ENCODE measurements around the gene HSPG2. TPM values are rescaled to one million over a fixed set of nuclear protein-coding genes. Genes with fewer than 3 reads are reported as not detected.
"Not testable (repeated sequence)": the region's sequence is repeated elsewhere in the genome, so short reads cannot be mapped to it uniquely, and the experiment has no call there.

HSPG2 gene
- total and polyA plus RNA-seq, 9 of the 15 experiments (the other 6 are each of a cell fraction or from before 2014, with no cell fraction given) = 0.14 to 160 (median 15.7) TPM

- H3K9me1 ChIP-seq (ENCODE audit: control insufficient read depth, insufficient read depth, low read length); H4K20me1 ChIP-seq (replicated peaks; ENCODE audit: control insufficient read depth, insufficient read depth, low read length); DNase-seq (ENCODE audit: extremely low read depth in 1 of 4, low spot score in 3 of 4); CTCF ChIA-PET (ENCODE audit: low intra/inter-chr PET ratio); in situ Hi-C loops (cut with MboI); H2AFZ ChIP-seq (ENCODE audit: low read depth, low read length); H3K27me3 ChIP-seq (ENCODE audit: control insufficient read depth in 2 of 2, insufficient read depth in 2 of 2, low read length in 2 of 2); FAIRE-seq; H3K9me3 ChIP-seq (replicated peaks; ENCODE audit: control insufficient read depth, insufficient read depth, low read depth, low read length); ATAC-seq; TF ChIP-seq NR4A1 (CRISPR knock-in tag; IDR thresholded peaks at IDR 0.05): not testable (repeated sequence)
- peak overlapping the region; percentile 64 to 79; a peak in 3 of 4 replicates for H3K9ac ChIP-seq (ENCODE audit: insufficient read depth in 1 of 2, low read depth in 2 of 2, low read length in 2 of 2)
- peak overlapping the region; percentile 41 for H3K4me3 ChIP-seq
- 51% methylated on average over 19 of the region's 19 CpGs for WGBS (ENCODE audit: insufficient coverage, low coverage, missing lambda C conversion rate)
- H3K79me2 ChIP-seq (ENCODE audit: control insufficient read depth, insufficient read depth, low read length) = peaks cover 81% of the 10 kb centered on the region
- peak overlapping the region; percentile 82 for H3K4me2 ChIP-seq (ENCODE audit: insufficient read depth, low read length)
- TSS peak; percentile 47 for BruUV-seq (replicated peaks)
- intact Hi-C loops (cut with micrococcal nuclease) = loop anchor here (2.0 to 10.0 kb wide), 4 partner anchors 29 to 126 kb away; partner anchors contain the start of genes HSPG2 and USP48
- H3K27ac ChIP-seq (ENCODE audit: extremely low read depth, low read depth, low read length) = peak overlapping the region; percentile 93
- peaks cover 83 to 84% of the 10 kb centered on the region in 2 experiments for H3K4me1 ChIP-seq (replicated peaks in 1 of 2; ENCODE audit: control insufficient read depth in 2 of 2, insufficient read depth in 2 of 2, low read length in 2 of 2)
- H3K36me3 ChIP-seq (ENCODE audit: control insufficient read depth, insufficient read depth, low read length) = peaks cover 38% of the 10 kb centered on the region
- POLR2A ChIA-PET = interaction anchor here (0.5 to 3.4 kb wide), 6 partner anchors 8 to 101 kb away, joined by 3 to 18 read pairs (median 4); no protein-coding TSS in a partner anchor
- TF ChIP-seq RBM25 (IDR thresholded peaks at IDR 0.05; ENCODE audit: low read depth, low read length, severe bottlenecking) (peak; percentile 96), CBX1 (IDR thresholded peaks at IDR 0.05; ENCODE audit: low read depth) (peak; percentile 78; the same call in 1 of the 2 replicates), LCOR (CRISPR knock-in tag; IDR thresholded peaks at IDR 0.05) (0 out of 2 replicates have a peak, but pooled peaks have one; percentile 13), DPF2 (IDR thresholded peaks at IDR 0.05) (peak; percentile 13; the same call in 1 of the 2 replicates), PTBP1 (IDR thresholded peaks at IDR 0.05; ENCODE audit: low read depth, low read length) (0 out of 2 replicates have a peak, but pooled peaks have one; percentile 53), STAT6 (CRISPR knock-in tag; IDR thresholded peaks at IDR 0.05) (0 out of 2 replicates have a peak, but pooled peaks have one; percentile 26), RFX1 (IDR thresholded peaks at IDR 0.05) (peak; percentile 60; the same call in 1 of the 2 replicates), SP1 (CRISPR knock-in tag; IDR thresholded peaks at IDR 0.05) (0 out of 2 replicates have a peak, but pooled peaks have one; percentile 7), NR4A1 (tag; IDR thresholded peaks at IDR 0.05) (0 out of 2 replicates have a peak, but pooled peaks have one; percentile 40), HDAC1 (IDR thresholded peaks at IDR 0.05) (peak in 1 of 2 experiments; percentile 56; a peak in 1 of 4 replicates)
- TF ChIP-seq, protein P1, sequence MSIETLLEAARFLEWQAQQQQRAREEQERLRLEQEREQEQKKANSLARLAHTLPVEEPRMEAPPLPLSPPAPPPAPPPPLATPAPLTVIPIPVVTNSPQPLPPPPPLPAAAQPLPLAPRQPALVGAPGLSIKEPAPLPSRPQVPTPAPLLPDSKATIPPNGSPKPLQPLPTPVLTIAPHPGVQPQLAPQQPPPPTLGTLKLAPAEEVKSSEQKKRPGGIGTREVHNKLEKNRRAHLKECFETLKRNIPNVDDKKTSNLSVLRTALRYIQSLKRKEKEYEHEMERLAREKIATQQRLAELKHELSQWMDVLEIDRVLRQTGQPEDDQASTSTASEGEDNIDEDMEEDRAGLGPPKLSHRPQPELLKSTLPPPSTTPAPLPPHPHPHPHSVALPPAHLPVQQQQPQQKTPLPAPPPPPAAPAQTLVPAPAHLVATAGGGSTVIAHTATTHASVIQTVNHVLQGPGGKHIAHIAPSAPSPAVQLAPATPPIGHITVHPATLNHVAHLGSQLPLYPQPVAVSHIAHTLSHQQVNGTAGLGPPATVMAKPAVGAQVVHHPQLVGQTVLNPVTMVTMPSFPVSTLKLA (conservative IDR thresholded peaks at IDR 0.05) = peak in 1 of 2 experiments; percentile 28; a peak in 1 of 4 replicates
- TF ChIP-seq, protein P2, sequence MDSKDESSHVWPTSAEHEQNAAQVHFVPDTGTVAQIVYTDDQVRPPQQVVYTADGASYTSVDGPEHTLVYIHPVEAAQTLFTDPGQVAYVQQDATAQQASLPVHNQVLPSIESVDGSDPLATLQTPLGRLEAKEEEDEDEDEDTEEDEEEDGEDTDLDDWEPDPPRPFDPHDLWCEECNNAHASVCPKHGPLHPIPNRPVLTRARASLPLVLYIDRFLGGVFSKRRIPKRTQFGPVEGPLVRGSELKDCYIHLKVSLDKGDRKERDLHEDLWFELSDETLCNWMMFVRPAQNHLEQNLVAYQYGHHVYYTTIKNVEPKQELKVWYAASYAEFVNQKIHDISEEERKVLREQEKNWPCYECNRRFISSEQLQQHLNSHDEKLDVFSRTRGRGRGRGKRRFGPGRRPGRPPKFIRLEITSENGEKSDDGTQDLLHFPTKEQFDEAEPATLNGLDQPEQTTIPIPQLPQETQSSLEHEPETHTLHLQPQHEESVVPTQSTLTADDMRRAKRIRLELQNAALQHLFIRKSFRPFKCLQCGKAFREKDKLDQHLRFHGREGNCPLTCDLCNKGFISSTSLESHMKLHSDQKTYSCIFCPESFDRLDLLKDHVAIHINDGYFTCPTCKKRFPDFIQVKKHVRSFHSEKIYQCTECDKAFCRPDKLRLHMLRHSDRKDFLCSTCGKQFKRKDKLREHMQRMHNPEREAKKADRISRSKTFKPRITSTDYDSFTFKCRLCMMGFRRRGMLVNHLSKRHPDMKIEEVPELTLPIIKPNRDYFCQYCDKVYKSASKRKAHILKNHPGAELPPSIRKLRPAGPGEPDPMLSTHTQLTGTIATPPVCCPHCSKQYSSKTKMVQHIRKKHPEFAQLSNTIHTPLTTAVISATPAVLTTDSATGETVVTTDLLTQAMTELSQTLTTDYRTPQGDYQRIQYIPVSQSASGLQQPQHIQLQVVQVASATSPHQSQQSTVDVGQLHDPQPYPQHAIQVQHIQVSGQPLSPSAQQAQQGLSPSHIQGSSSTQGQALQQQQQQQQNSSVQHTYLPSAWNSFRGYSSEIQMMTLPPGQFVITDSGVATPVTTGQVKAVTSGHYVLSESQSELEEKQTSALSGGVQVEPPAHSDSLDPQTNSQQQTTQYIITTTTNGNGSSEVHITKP (IDR thresholded peaks at IDR 0.05; ENCODE audit: partially characterized antibody) = peak; percentile 37
Measured at GRCh38 chr1:21907737-21908534, 29.2 kb downstream of the HSPG2 start.
